GM18519 (cell line): Measurements from ENCODE around the gene GSX1.

Experiments
- ATAC-seq: cut with Tn5 transposase; IDR thresholded peaks from one replicate; pipeline ENCODE4 v1.9.1; 2021; ENCODE audit warnings: mild to moderate bottlenecking, moderate library complexity; ENCODE audit not compliant: unreplicated experiment, low FRiP score

The GSX1 gene

GRCh38 chr13:27826379-27827353, 34.4 kb downstream of the GSX1 start:
- ATAC-seq: no peak

DNA sequence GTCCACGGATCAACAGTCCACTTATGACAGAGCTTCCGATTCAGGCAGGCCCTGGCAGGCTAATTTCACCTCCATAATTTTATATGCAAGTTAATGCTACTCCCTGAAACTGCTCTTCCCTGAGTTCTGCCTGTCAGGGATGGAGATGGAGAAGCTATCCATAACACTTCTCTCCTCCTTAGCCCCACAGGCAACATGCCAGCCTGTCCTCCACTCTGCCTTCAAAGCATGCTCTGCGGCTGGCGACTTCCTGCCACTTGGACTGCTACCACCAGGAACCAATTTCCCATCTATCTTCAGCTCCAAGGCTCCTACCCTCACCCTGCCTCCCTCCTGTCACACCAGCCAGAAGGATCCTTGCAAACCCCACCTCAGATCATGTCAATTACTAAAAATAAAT, 35.4 kb downstream of the GSX1 start:
- ATAC-seq: no peak

GRCh38 chr13:27830010-27830409, 37.7 kb downstream of the GSX1 start:
- no peak for ATAC-seq

GRCh38 chr13:27833206-27833605, 40.9 kb downstream of the GSX1 start:
- no peak for ATAC-seq

DNA sequence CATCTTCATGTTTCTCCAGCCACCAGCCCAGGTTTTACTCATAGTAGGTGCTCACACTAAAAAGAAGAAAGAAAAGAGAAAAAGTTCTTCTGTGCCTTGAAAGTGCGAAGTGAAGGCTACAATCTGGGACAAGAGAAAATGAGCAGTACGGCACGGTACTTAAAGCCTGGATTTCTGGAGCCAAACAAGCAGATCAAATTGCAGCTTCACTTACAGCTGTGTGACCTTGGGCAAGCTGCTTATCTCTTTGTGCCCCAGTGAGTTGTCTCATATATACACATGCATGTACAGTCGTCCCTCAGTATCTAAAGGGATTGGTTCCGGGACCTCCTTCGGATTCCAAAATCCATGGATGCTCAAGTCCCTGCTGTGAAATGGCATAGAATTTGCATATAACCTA, 41.8 kb downstream of the GSX1 start:
- ATAC-seq: no peak

DNA sequence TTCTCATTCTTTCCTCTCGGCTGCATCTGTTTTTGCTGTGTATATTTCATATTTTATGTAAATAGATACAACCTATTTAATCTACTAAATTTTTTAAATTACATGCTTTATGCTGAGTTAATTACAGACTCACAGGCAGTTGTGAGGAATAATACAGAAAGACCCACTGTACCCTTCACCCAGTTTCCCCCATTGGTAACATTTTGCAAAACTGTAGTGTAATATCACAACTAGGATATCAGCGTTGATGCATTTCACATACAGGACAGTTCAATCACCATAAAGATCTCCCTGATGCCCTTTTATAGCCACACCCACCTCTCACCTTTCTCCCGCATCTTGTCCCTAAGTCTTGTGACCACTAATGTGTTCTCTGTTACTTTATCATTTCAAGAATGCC, 43.5 kb downstream of the GSX1 start:
- ATAC-seq: no peak

DNA sequence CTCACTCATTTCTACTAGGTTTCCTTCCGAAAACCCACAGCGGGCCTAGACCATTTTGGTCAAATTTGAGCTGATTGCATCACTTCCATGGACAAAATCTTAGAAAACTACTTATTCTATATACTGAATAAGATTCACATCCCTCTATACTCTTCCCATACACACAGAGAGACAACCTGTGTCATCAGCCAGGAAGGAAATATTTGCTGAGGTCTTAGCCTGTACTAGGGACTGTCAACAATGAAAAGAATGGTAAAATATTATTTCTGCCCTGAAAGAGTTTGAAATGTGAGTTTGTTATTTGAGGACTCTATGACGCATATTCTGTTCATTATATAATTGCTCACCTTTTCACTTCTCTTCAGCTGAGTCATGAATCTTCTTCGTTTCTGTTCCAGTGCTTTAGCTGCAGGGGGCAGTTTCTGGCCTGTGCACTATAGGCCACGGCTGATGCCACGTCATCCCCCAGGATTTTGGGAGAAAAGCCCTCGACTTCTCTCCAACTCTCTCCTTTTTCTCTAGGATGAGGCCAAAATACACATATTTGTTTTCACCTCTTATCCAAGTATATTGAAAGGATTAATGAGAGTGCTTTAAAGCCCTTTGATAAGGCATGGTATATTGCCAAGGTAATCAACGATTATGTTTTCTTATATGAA, 47.7 kb downstream of the GSX1 start:
- ATAC-seq: no peak

GRCh38 chr13:27842571-27842970, 50.3 kb downstream of the GSX1 start:
- ATAC-seq: no peak
